ENCODE measurements around the gene GID8. TPM values are rescaled to one million over a fixed set of nuclear protein-coding genes. Genes with fewer than 3 reads are reported as not detected.

Gene GID8
- polyA plus RNA-seq, 1 of the 3 experiments (the other 2 are of a cell fraction) = 18.1 TPM

DNA sequence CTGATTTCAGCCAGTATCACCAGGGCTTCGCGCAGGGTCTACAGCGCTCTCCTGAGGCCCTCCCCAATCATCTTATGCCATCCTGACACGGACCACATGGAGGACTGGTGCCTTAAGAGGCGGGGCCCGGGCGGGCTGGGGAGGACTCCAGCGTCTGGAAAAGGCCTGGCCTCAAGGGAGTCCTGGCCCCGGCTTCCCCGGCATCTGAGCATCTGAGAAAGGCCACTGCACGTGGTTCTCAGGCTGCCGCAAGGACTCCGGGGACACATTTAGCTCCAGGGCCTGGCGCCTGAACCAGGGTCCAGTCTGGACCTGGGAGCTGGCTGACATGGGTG, 47.5 kb downstream of the GID8 start:
- WGBS (ENCODE audit: low lambda C conversion rate) = 17% methylated on average over 1 of the region's 14 CpGs
- H3K27me3 ChIP-seq (ENCODE audit: insufficient read depth) = peaks cover 25% of the 10 kb centered on the region
- no peak overlapping the region for H3K4me2 ChIP-seq

More for the DNA sequence above, 47.5 kb downstream of the GID8 start:
- Histone ChIP-seq H3K27ac (ENCODE audit: low read depth in 2 of 2, low read length in 1 of 2) (no peak overlapping the region), H3K9me2 (no peaks in the 10 kb centered on the region), H3K36me3 (replicated peaks in 1 of 2; ENCODE audit: control insufficient read depth in 1 of 2, insufficient read depth in 2 of 2, low read length in 1 of 2) (no peaks in the 10 kb centered on the region), H3K9me3 (no peaks in the 10 kb centered on the region), H4K20me1 (ENCODE audit: insufficient read depth) (no peaks in the 10 kb centered on the region), H3K4me3 (ENCODE audit: low read depth in 2 of 2, low read length in 1 of 2) (no peak overlapping the region), H3K4me1 (ENCODE audit: control insufficient read depth in 1 of 2, insufficient read depth in 2 of 2, low read depth in 1 of 2, low read length in 1 of 2) (peaks cover 0 to 4% of the 10 kb centered on the region in 2 experiments; a peak in 1 of 4 replicates), H3K9ac (no peak overlapping the region), H2AFZ (ENCODE audit: low read depth) (no peak overlapping the region), H3K79me2 (ENCODE audit: insufficient read depth) (no peaks in the 10 kb centered on the region), H3F3A (replicated peaks; ENCODE audit: insufficient read depth) (no peaks in the 10 kb centered on the region)
- TF ChIP-seq POLR2AphosphoS5 (IDR thresholded peaks at IDR 0.05; ENCODE audit: low read depth, low read length) (no peak), NFIC (IDR thresholded peaks at IDR 0.05; ENCODE audit: borderline replicate concordance) (no peak), TEAD4 (IDR thresholded peaks at IDR 0.05; ENCODE audit: borderline replicate concordance, insufficient read depth) (no peak), CHD2 (IDR thresholded peaks at IDR 0.05; ENCODE audit: low read length, partially characterized antibody) (no peak), EP300 (IDR thresholded peaks at IDR 0.05; ENCODE audit: borderline replicate concordance in 1 of 2, low read depth in 1 of 2, low read length in 1 of 2) (no peak), EZH2phosphoT487 (IDR thresholded peaks at IDR 0.05; ENCODE audit: borderline replicate concordance, low read depth) (no peak), MXI1 (IDR thresholded peaks at IDR 0.05; ENCODE audit: low read depth, low read length) (no peak), RCOR1 (IDR thresholded peaks at IDR 0.05; ENCODE audit: low read length) (no peak)
- TF ChIP-seq, protein P1, sequence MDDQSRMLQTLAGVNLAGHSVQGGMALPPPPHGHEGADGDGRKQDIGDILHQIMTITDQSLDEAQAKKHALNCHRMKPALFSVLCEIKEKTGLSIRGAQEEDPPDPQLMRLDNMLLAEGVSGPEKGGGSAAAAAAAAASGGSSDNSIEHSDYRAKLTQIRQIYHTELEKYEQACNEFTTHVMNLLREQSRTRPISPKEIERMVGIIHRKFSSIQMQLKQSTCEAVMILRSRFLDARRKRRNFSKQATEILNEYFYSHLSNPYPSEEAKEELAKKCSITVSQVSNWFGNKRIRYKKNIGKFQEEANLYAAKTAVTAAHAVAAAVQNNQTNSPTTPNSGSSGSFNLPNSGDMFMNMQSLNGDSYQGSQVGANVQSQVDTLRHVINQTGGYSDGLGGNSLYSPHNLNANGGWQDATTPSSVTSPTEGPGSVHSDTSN (IDR thresholded peaks at IDR 0.05) = no peak
- TF ChIP-seq, protein P2, sequence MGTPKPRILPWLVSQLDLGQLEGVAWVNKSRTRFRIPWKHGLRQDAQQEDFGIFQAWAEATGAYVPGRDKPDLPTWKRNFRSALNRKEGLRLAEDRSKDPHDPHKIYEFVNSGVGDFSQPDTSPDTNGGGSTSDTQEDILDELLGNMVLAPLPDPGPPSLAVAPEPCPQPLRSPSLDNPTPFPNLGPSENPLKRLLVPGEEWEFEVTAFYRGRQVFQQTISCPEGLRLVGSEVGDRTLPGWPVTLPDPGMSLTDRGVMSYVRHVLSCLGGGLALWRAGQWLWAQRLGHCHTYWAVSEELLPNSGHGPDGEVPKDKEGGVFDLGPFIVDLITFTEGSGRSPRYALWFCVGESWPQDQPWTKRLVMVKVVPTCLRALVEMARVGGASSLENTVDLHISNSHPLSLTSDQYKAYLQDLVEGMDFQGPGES (IDR thresholded peaks at IDR 0.05; ENCODE audit: low read depth, low read length) = no peak
- TF ChIP-seq, protein P3, sequence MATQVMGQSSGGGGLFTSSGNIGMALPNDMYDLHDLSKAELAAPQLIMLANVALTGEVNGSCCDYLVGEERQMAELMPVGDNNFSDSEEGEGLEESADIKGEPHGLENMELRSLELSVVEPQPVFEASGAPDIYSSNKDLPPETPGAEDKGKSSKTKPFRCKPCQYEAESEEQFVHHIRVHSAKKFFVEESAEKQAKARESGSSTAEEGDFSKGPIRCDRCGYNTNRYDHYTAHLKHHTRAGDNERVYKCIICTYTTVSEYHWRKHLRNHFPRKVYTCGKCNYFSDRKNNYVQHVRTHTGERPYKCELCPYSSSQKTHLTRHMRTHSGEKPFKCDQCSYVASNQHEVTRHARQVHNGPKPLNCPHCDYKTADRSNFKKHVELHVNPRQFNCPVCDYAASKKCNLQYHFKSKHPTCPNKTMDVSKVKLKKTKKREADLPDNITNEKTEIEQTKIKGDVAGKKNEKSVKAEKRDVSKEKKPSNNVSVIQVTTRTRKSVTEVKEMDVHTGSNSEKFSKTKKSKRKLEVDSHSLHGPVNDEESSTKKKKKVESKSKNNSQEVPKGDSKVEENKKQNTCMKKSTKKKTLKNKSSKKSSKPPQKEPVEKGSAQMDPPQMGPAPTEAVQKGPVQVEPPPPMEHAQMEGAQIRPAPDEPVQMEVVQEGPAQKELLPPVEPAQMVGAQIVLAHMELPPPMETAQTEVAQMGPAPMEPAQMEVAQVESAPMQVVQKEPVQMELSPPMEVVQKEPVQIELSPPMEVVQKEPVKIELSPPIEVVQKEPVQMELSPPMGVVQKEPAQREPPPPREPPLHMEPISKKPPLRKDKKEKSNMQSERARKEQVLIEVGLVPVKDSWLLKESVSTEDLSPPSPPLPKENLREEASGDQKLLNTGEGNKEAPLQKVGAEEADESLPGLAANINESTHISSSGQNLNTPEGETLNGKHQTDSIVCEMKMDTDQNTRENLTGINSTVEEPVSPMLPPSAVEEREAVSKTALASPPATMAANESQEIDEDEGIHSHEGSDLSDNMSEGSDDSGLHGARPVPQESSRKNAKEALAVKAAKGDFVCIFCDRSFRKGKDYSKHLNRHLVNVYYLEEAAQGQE (IDR thresholded peaks at IDR 0.05; ENCODE audit: low read depth, low read length) = no peak
- no peak for DNase-seq
- ChIA-PET CTCF (interaction anchor here (0.9 to 3.8 kb wide), 4 partner anchors 13 to 196 kb away, joined by 3 to 11 read pairs (median 6); no protein-coding TSS in a partner anchor), POLR2A (no interaction called here)

Data from SK-N-SH (cell line).